ENCODE data around the gene NFASC.

Gene NFASC

DNA sequence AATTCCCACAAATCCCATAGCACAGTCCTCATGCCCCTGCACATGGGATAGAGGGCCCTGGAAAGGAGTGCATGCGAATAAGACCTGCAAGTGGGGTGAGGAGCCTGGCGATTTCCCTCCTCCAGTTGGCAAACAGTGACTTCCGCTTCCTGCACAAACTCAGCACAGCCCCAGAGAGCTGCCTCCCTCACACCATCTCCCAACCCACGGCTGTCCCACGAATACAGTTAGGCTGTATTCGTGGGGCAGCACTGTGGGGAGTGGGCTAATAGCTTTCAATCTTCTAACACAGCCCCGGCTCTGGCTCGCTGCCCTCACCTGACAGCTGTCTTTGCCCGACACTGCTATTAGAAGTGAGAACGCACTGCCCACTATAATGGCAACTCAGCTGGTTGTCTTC is 144.1 kb downstream of the NFASC start:
- no peaks in the 10 kb centered on the region for H3K27me3 ChIP-seq (ENCODE audit: control insufficient read depth, insufficient read depth, low read length)
- H3K36me3 ChIP-seq (ENCODE audit: control insufficient read depth, insufficient read depth, low read length), result no peaks in the 10 kb centered on the region
- H3K4me3 ChIP-seq (ENCODE audit: low read length), result no peak overlapping the region
- no peaks in the 10 kb centered on the region for H3K9me3 ChIP-seq (ENCODE audit: control insufficient read depth, low read length)
- no peak overlapping the region for H3K9ac ChIP-seq (ENCODE audit: low read length)
- peaks cover 16% of the 10 kb centered on the region for H3K4me1 ChIP-seq (ENCODE audit: control insufficient read depth, insufficient read depth, low read length)

GRCh38 chr1:205015241-205015640 is 144.6 kb downstream of the NFASC start:
- Histone ChIP-seq H3K36me3 (ENCODE audit: control insufficient read depth, insufficient read depth, low read length) (no peaks in the 10 kb centered on the region), H3K4me3 (ENCODE audit: low read length) (no peak overlapping the region), H3K27me3 (ENCODE audit: control insufficient read depth, insufficient read depth, low read length) (no peaks in the 10 kb centered on the region), H3K9ac (ENCODE audit: low read length) (no peak overlapping the region), H3K9me3 (ENCODE audit: control insufficient read depth, low read length) (no peaks in the 10 kb centered on the region), H3K4me1 (ENCODE audit: control insufficient read depth, insufficient read depth, low read length) (peaks cover 16% of the 10 kb centered on the region)

DNA sequence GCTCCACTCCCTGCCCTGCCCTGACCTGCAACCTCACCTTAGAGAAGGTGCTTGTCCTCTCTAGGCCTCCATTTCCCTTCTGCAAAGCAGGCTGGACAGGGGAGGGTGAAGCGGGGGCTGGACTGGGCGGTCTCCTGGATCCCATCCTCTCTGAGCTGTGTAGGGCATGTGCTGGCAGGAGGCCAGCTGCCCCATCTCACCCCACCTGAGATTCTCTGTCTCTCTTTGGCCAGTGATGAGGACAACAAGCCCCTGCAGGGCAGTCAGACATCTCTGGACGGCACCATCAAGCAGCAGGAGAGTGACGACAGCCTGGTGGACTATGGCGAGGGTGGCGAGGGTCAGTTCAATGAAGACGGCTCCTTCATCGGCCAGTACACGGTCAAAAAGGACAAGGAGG is 145.4 kb downstream of the NFASC start:
- no peaks in the 10 kb centered on the region for H3K9me3 ChIP-seq (ENCODE audit: control insufficient read depth, low read length)
- H3K9ac ChIP-seq (ENCODE audit: low read length), result no peak overlapping the region
- no peaks in the 10 kb centered on the region for H3K36me3 ChIP-seq (ENCODE audit: control insufficient read depth, insufficient read depth, low read length)
- H3K27me3 ChIP-seq (ENCODE audit: control insufficient read depth, insufficient read depth, low read length), result no peaks in the 10 kb centered on the region
- H3K4me1 ChIP-seq (ENCODE audit: control insufficient read depth, insufficient read depth, low read length), result peaks cover 16% of the 10 kb centered on the region
- H3K4me3 ChIP-seq (ENCODE audit: low read length), result no peak overlapping the region

DNA sequence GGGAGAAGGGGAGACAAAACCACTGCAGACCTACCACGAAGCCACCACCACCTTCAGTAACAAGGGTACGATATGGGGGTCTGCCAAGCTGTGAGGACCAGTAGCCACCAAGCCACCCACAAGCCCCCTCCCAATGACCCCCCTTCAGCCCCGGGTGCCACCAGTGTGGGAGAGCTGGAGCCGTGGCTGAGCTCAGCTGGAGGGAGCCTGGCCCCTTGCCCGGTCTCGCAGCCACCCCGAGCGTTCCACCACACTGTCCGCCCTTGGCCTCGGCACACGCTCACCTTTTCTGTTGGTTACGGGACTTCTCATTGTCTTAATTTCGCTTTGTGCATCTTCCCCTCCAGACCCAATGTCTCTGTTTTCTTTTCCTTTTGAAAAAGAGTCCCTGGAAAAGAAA is 145.9 kb downstream of the NFASC start:
- H3K36me3 ChIP-seq (ENCODE audit: control insufficient read depth, insufficient read depth, low read length), result no peaks in the 10 kb centered on the region
- no peak overlapping the region for H3K9ac ChIP-seq (ENCODE audit: low read length)
- H3K4me1 ChIP-seq (ENCODE audit: control insufficient read depth, insufficient read depth, low read length), result peaks cover 16% of the 10 kb centered on the region
- no peaks in the 10 kb centered on the region for H3K27me3 ChIP-seq (ENCODE audit: control insufficient read depth, insufficient read depth, low read length)
- H3K9me3 ChIP-seq (ENCODE audit: control insufficient read depth, low read length), result no peaks in the 10 kb centered on the region
- H3K4me3 ChIP-seq (ENCODE audit: low read length), result no peak overlapping the region

DNA sequence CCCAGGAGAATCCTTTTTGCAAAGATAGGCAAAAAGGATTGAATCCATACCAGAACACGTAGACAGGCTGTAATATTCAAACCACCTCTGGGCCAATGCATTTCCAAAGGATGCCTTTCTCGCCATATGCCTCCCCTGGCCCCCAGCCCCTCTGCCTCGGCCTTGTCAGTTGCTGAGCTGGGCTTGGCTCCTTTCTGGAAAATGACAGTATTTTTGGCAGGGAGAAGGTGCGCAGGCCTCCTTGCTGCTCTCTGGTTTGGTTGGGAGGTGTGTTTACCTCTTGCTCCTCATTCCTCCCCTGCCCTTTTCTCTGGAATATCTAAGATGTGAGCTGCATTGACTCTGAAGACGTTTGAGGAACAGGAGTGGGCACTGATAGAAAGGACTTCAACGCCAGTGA is 146.3 kb downstream of the NFASC start:
- peaks cover 16% of the 10 kb centered on the region for H3K4me1 ChIP-seq (ENCODE audit: control insufficient read depth, insufficient read depth, low read length)
- H3K36me3 ChIP-seq (ENCODE audit: control insufficient read depth, insufficient read depth, low read length), result no peaks in the 10 kb centered on the region
- no peaks in the 10 kb centered on the region for H3K9me3 ChIP-seq (ENCODE audit: control insufficient read depth, low read length)
- no peak overlapping the region for H3K4me3 ChIP-seq (ENCODE audit: low read length)
- H3K27me3 ChIP-seq (ENCODE audit: control insufficient read depth, insufficient read depth, low read length), result no peaks in the 10 kb centered on the region
- H3K9ac ChIP-seq (ENCODE audit: low read length), result no peak overlapping the region

GRCh38 chr1:205017766-205018165 is 147.1 kb downstream of the NFASC start:
- no peaks in the 10 kb centered on the region for H3K27me3 ChIP-seq (ENCODE audit: control insufficient read depth, insufficient read depth, low read length)
- H3K36me3 ChIP-seq (ENCODE audit: control insufficient read depth, insufficient read depth, low read length), result no peaks in the 10 kb centered on the region
- no peak overlapping the region for H3K4me3 ChIP-seq (ENCODE audit: low read length)
- no peaks in the 10 kb centered on the region for H3K9me3 ChIP-seq (ENCODE audit: control insufficient read depth, low read length)
- H3K9ac ChIP-seq (ENCODE audit: low read length), result no peak overlapping the region
- H3K4me1 ChIP-seq (ENCODE audit: control insufficient read depth, insufficient read depth, low read length), result peaks cover 16% of the 10 kb centered on the region

DNA sequence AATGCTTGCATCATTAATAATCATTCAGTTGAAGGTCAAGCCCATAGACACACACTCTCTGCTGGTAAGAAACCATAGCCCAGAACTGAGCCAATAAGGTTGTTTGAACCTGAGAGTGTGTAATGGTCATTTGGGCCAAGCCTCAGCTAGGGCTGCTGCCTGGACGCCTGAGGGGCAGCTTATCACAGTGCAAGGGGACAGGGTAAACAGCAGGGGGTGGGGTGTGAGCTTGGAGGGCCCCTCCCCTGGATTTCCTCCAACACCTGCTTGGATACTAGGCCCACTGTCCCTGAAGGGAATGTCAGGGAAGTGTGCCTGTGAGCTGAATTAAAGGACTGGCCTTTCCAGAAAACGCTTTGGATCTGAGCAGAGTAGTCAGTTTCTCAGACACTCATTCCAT is 147.7 kb downstream of the NFASC start:
- H3K9ac ChIP-seq (ENCODE audit: low read length), result no peak overlapping the region
- no peak overlapping the region for H3K4me3 ChIP-seq (ENCODE audit: low read length)
- no peaks in the 10 kb centered on the region for H3K9me3 ChIP-seq (ENCODE audit: control insufficient read depth, low read length)
- H3K36me3 ChIP-seq (ENCODE audit: control insufficient read depth, insufficient read depth, low read length), result no peaks in the 10 kb centered on the region
- peaks cover 13% of the 10 kb centered on the region for H3K4me1 ChIP-seq (ENCODE audit: control insufficient read depth, insufficient read depth, low read length)
- H3K27me3 ChIP-seq (ENCODE audit: control insufficient read depth, insufficient read depth, low read length), result no peaks in the 10 kb centered on the region

- no peaks in the 10 kb centered on the region for H3K27me3 ChIP-seq (ENCODE audit: control insufficient read depth, insufficient read depth, low read length)
- no peaks in the 10 kb centered on the region for H3K9me3 ChIP-seq (ENCODE audit: control insufficient read depth, low read length)
- no peak overlapping the region for H3K4me3 ChIP-seq (ENCODE audit: low read length)
- no peak overlapping the region for H3K9ac ChIP-seq (ENCODE audit: low read length)
- no peaks in the 10 kb centered on the region for H3K36me3 ChIP-seq (ENCODE audit: control insufficient read depth, insufficient read depth, low read length)
- H3K4me1 ChIP-seq (ENCODE audit: control insufficient read depth, insufficient read depth, low read length), result no peaks in the 10 kb centered on the region
Observed at GRCh38 chr1:205020466-205020865, 149.8 kb downstream of the NFASC start.

GRCh38 chr1:205024679-205025078 is 154.0 kb downstream of the NFASC start:
- Histone ChIP-seq H3K4me1 (ENCODE audit: control insufficient read depth, insufficient read depth, low read length) (no peaks in the 10 kb centered on the region), H3K4me3 (ENCODE audit: low read length) (no peak overlapping the region), H3K27me3 (ENCODE audit: control insufficient read depth, insufficient read depth, low read length) (peaks cover 2% of the 10 kb centered on the region), H3K9me3 (ENCODE audit: control insufficient read depth, low read length) (no peaks in the 10 kb centered on the region), H3K9ac (ENCODE audit: low read length) (no peak overlapping the region), H3K36me3 (ENCODE audit: control insufficient read depth, insufficient read depth, low read length) (no peaks in the 10 kb centered on the region)

GRCh38 chr1:205025239-205025638 is 154.6 kb downstream of the NFASC start:
- Histone ChIP-seq H3K4me1 (ENCODE audit: control insufficient read depth, insufficient read depth, low read length) (no peaks in the 10 kb centered on the region), H3K4me3 (ENCODE audit: low read length) (no peak overlapping the region), H3K9ac (ENCODE audit: low read length) (no peak overlapping the region), H3K9me3 (ENCODE audit: control insufficient read depth, low read length) (no peaks in the 10 kb centered on the region), H3K27me3 (ENCODE audit: control insufficient read depth, insufficient read depth, low read length) (peaks cover 3% of the 10 kb centered on the region), H3K36me3 (ENCODE audit: control insufficient read depth, insufficient read depth, low read length) (no peaks in the 10 kb centered on the region)

DNA sequence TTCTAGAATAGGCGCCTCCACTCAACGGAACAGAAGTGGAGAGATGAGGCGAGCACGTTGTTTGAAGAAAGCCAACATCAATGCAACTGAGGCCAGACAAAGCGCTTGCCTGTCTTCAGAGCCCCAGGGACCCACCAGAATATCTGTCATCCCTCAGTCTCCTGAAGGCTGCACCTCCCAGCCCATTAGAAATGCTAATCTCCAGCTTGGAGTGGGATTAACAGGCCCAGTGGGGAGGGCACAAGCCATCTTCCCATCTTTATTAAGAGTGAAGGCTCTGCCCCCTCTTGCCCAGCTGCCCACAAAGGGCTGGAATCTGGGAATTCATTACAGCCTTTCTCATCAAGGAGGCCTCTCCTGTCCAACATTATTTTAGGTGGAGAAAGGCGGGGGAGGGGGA is 155.5 kb downstream of the NFASC start:
- Histone ChIP-seq H3K36me3 (ENCODE audit: control insufficient read depth, insufficient read depth, low read length) (no peaks in the 10 kb centered on the region), H3K27me3 (ENCODE audit: control insufficient read depth, insufficient read depth, low read length) (peaks cover 6% of the 10 kb centered on the region), H3K4me3 (ENCODE audit: low read length) (no peak overlapping the region), H3K4me1 (ENCODE audit: control insufficient read depth, insufficient read depth, low read length) (no peaks in the 10 kb centered on the region), H3K9ac (ENCODE audit: low read length) (no peak overlapping the region), H3K9me3 (ENCODE audit: control insufficient read depth, low read length) (no peaks in the 10 kb centered on the region)

DNA sequence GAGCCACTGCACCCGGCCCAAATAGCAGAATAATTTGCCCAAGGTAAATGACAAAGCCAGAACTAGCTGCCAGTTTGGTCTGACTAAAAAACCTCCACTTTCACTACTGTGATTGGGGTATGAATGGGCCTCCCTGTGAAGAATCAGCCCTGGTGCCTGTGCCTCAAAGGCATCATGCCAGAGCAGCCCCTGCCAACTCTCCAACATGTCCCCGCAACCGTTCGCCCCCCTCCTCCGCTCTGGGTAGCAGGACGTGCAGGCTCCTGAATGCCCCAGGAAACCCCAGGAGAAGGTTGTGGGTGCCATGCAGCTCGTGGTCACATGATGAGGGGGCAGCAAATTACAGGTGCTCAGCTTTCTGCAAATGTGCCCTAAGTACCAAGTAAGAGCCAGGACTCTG is 157.7 kb downstream of the NFASC start:
- H3K4me3 ChIP-seq (ENCODE audit: low read length), result no peak overlapping the region
- peaks cover 10% of the 10 kb centered on the region for H3K27me3 ChIP-seq (ENCODE audit: control insufficient read depth, insufficient read depth, low read length)
- H3K36me3 ChIP-seq (ENCODE audit: control insufficient read depth, insufficient read depth, low read length), result no peaks in the 10 kb centered on the region
- no peaks in the 10 kb centered on the region for H3K9me3 ChIP-seq (ENCODE audit: control insufficient read depth, low read length)
- no peak overlapping the region for H3K9ac ChIP-seq (ENCODE audit: low read length)
- no peaks in the 10 kb centered on the region for H3K4me1 ChIP-seq (ENCODE audit: control insufficient read depth, insufficient read depth, low read length)

DNA sequence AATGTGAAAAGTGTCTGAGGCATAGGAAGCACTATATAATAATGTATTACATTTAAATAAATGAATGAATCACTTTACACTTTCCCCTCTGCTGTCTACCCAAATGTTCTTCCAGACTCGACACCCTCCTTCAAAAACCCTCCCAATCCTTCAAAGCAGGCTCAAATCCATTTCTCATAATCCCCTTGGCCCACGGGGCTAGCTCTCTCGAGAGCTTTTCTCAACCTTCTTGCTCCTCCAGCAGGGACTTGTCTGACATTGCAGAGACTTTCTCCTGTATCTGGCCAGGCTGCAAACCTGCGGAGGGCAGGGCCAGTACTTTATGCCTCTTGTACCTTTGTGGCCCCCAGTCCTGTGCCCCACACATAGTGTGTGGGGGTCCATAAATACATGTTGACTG is 158.3 kb downstream of the NFASC start:
- H3K9ac ChIP-seq (ENCODE audit: low read length), result no peak overlapping the region
- no peak overlapping the region for H3K4me3 ChIP-seq (ENCODE audit: low read length)
- no peaks in the 10 kb centered on the region for H3K36me3 ChIP-seq (ENCODE audit: control insufficient read depth, insufficient read depth, low read length)
- H3K27me3 ChIP-seq (ENCODE audit: control insufficient read depth, insufficient read depth, low read length), result peaks cover 10% of the 10 kb centered on the region
- H3K4me1 ChIP-seq (ENCODE audit: control insufficient read depth, insufficient read depth, low read length), result no peaks in the 10 kb centered on the region
- no peaks in the 10 kb centered on the region for H3K9me3 ChIP-seq (ENCODE audit: control insufficient read depth, low read length)
